Urothelium cell line (cell line): ENCODE measurements around the gene TRIM2.
A peak's percentile ranks its signal among the peaks of the same experiment; 100 is the strongest.

Source experiments
- DNase-seq: peaks from one replicate; pipeline ENCODE4 v3.0.0; 2011; ENCODE audit warnings: low spot score, mixed read lengths
- FAIRE-seq: peaks from 2 replicates; lab custom pipeline; 2011; peaks lifted over from hg19 to GRCh38; lab: Jason Lieb, UNC

The TRIM2 gene

DNA sequence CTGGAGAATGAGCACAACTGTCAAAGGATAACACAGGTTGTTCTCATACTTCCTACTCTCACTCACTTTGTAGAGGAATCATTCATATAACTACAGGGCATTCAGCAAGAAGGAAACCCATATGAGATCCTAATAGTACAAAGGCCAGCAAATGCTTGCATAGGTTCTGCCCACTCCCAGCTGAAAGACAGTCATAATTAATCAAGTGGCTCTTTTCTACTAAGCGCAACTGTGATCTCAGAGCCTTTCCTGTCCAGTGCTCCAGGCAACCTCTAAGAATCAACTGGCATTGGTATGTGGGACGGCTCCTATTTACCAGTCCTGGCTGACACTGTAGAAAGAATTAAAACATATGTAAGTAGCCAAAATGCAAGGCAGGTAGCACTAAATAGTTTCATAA lies 121.3 kb downstream of the TRIM2 start:
- FAIRE-seq (no peak), DNase-seq (no peak)

GRCh38 chr4:153326513-153326912 lies 122.3 kb downstream of the TRIM2 start:
- FAIRE-seq, result no peak
- DNase-seq, result no peak

DNA sequence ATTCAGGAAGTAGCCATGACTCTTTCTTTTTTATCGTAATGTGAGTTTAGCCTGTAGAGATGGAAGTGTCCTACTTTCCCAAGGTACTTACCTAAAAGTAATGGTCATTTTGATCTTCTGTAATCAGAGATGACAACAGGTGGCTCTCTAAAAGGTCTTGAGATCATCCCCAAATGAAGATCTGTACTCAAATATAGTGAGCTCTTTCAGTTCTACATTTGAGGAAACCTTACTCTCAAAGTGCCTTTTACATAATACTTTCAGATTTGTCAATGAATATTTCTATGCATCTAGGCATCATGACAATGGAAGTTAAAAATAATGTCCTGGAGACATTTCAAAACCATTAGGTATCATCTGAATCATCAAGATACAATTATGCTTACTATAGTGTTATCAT lies 123.0 kb downstream of the TRIM2 start:
- DNase-seq, result no peak
- no peak for FAIRE-seq

GRCh38 chr4:153332936-153333335 lies 128.7 kb downstream of the TRIM2 start:
- FAIRE-seq (no peak), DNase-seq (no peak)

DNA sequence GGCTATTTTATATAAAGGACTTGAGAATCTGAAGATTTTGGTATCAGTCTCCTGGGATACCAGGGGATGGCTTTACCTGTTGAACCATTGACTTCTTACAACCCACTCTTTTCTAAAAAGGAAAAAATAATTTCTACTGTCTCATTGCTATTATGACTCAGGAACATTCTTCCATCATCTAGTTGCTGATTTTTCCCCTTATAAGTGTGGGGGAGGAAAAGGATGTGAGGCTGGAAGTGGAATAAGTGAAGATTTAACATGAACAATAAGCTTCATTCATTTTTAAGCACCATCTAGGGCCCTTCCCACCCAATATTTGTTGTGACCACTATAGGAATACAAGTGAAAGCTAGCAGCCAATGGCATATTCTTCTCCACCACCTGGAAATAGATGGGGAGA lies 129.6 kb downstream of the TRIM2 start:
- no peak for FAIRE-seq
- no peak for DNase-seq

DNA sequence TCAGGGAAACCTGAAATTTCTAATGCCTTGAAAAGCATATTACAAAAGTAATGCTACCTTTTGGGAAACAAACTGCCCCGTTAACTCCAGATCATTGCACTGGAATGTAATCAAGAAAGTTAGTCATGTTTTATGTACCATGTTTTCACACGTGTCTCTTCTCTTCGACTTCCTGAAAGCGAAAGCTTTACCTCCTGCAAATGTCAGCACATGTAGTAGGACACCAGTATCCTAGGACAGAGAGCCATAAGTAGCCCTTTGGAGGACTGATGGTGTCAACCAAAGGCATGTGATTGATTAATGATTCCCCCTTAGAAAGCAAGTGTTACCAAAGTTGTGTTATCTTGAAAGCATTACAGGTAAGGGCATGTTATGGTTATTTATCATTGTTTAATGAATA lies 131.4 kb downstream of the TRIM2 start:
- no peak for FAIRE-seq
- DNase-seq, result no peak

GRCh38 chr4:153337686-153338085 lies 133.4 kb downstream of the TRIM2 start:
- no peak for DNase-seq
- no peak for FAIRE-seq

GRCh38 chr4:153341575-153342090 lies 137.4 kb downstream of the TRIM2 start:
- DNase-seq (no peak), FAIRE-seq (no peak)

GRCh38 chr4:153342751-153343552 lies 138.7 kb downstream of the TRIM2 start:
- no peak for FAIRE-seq
- no peak for DNase-seq

GRCh38 chr4:153344131-153345011 lies 140.1 kb downstream of the TRIM2 start, which contains the start of gene MND1:
MND1 (plus strand) TSS chr4:153344688; CDS start chr4:153344738, 50 bp downstream.
- FAIRE-seq (no peak), DNase-seq (peak; percentile 93)

DNA sequence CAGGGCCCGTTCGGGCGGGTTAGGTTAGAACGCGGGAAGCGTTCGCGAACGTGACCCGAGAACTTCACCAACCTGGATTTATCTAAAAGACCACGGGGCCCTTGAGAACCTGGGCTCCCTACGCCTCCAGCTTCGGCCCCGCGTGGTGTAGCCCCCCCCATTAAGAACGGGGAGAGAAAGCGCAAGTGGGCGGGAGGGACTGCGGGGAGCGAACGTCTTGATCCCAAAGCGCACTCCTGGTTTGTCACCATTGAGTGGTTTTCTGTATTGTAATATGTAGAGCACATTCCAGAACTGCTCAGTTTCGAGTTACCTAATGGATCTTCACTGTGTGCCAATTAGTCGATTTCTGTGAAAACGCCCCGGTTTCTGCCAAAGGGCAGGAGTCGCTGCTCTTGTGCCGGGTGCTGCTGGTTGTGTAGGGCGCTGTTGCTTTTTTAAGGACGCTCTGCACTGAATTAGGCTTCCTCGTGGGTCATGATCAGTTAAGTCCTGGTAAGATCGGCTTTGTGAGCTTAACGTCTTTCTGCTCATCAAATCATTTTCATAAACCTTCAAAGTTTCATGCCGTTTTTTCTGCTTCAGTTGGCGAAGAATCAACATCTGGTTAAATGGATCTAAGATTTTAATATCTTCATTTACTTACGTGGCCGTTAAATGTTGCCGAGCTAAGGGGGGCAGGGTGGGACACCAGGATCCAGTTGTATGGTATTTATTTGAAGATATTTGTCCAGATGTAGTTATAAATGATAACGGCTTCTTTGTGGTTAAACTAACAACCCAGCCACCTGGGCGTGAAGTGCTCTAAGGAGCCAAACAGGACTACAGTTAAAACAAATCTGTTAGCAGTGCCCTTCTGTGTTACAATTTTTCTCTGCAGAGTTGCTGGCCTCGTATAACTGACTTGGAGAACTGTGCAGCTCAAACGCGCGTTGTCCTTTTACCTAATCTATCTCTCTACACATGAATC lies 141.1 kb downstream of the TRIM2 start:
- no peak for FAIRE-seq

DNA sequence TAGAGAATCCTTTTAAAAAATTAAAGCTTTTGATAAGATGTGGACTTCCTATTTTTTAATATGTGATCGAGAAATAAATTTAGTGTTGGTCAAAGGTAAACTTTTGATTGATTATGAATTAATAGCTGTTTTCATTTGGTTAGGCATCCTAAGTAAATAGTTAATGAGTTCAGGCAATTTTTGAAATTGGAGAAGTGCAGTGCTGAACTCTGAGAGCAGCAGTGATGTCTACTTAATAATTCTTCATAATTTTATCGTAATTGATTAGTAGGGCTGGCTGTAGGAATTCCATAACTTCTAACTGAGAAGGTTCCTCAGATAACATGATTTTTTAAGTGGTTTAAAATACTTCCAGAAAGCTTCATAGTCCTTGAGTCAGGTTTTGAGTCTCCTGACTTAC lies 141.8 kb downstream of the TRIM2 start:
- FAIRE-seq (no peak), DNase-seq (no peak)

More for the DNA sequence above, 141.1 kb downstream of the TRIM2 start:
- peak; percentile 53 for DNase-seq

DNA sequence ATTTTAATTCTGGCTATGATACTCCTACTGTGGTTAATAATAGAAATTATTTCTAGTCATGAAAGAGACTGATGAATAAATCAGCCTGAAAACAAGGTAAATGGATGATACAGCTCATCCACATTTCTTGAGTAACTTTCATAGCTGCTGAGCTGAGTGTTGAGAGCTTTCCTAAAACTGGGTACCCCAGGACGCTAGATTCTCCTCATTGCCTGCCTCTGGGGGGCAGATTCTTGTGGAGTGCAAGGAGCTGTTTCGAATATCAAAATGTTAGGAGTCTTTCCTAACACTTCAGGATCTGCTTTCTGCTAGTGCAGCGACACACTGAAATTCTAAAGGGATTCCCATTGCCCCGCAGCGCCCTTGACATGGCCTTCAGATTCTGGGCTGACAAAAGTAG lies 142.3 kb downstream of the TRIM2 start:
- no peak for DNase-seq
- no peak for FAIRE-seq

- no peak for FAIRE-seq
Observed at GRCh38 chr4:153347117-153347516, 142.9 kb downstream of the TRIM2 start.

DNA sequence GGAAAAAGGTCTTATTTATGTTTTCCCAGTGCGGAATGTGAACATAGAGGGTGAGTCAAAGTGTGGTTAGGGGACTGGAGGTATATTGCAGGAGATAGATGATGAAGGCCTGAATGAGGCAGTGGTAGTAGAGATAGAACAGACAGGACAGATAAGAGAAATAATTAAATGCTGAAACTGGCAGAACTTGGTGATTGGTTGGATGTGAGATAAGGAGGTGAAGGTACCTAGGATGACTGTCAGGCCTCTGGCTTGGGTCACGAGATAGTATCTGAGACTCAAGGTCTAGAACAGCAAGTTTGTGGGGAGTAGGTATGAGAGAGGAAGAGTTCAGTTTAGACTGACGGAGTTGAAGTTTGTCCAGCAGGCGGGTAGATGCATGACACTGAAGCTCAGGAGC lies 143.8 kb downstream of the TRIM2 start:
- FAIRE-seq (no peak), DNase-seq (no peak)

More at GRCh38 chr4:153347117-153347516, 142.9 kb downstream of the TRIM2 start:
- no peak for DNase-seq

DNA sequence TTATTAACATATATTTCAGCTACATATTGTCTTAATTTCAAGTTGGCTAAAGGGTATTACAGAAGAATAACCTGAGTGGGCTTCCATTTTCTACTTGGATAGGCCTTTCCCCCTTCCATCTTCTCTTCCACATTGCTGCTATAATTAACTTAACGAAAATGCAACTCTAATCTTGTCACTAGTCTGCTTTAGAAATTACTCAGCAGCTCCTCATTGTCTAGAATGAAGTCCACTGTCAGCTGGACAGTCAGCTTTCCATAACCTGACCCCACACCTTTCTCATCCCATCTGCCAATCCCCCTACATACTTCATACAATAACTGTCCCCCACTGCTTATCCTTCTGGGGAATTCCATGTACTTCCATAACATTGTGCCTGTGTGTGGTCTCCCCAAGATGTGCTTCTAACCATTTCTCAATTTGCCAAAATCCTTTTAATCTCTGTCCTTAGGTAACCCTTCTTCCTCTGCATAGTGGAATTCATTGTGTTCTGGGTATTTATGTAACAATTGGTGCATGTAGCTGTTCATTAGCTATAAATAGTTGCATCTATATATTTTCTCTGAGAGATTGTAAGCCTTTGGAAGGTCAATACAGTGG lies 145.1 kb downstream of the TRIM2 start:
- DNase-seq (no peak), FAIRE-seq (no peak)

DNA sequence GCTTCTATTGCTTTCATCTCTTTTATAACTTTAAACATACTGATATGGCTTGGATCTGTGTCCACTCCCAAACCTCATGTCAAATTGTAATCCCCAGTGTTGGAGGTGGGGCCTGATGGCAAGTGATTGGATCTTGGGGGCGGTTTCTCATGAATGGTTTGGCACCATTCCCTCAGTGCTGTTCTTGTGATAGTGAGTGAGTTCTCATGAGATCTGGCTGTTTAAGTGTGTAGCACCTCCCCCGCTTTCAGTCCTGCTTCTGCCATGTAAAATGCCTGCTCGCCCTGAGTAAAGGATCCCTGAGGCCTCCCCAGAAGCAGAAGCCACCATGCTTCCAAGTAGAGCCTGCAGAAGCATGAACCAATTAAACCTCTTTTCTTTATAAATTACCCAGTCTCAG lies 157.9 kb downstream of the TRIM2 start:
- no peak for FAIRE-seq
- DNase-seq, result no peak

DNA sequence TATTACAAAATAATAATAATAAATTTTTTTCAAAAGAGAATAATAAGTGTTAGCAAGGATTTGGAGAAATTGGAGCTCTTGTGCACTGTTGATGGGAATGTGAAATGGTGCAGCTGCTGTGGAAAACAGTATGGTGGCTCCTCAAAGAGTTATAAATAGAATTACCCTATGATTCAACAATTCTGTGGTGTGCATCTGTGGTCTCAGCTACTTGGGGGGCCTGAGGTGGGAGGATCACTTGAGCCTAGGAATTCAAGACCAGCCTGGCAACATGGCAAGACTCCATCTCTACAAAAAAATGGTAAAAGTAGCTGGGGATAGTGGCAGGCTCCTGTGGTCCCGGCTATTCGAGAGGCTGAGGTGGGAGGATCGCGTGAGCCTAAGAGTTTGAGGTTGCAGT lies 159.8 kb downstream of the TRIM2 start:
- FAIRE-seq, result no peak

DNA sequence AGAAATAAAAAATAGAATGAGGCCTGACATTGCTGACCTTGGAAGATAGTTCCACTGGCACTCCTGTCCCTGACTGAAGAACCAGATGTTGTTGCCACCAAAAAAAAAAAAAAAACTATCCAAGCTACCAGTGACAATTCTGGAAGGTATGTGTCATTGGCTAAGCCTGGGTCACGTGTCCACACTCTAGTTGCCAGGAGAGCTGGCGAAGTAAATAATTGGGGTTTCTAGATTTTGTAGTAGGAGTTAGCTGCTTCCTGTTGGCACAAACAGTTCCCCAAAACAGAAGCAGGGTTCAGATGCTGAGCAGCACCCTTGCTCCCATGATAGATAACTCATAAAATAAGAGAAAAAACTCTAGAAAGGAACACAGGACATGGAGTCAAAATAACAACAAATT lies 160.8 kb downstream of the TRIM2 start:
- no peak for FAIRE-seq

More for the DNA sequence above, 159.8 kb downstream of the TRIM2 start:
- DNase-seq, result no peak

DNA sequence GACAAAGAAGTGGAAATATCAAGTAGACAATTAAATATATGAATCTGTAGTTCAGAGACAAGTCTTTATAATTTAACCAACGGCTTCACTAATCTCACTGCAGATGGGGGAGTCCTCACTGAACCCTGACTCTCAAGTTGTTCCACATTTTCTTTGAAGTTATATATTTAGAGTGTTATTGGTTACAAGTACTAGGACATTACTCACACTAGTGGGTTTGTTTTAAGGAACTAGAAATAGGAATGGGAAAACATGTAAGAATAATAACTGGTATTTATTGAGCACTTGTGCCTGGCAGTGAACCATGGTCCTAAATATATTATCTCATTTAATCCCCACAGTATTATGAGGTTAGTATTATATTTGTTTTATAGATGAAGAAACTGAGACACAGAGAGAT lies 162.2 kb downstream of the TRIM2 start:
- DNase-seq, result no peak
- FAIRE-seq, result no peak

More for the DNA sequence above, 160.8 kb downstream of the TRIM2 start:
- no peak for DNase-seq
